ENCODE data around the gene FNIP2. TPM values are rescaled to one million over a fixed set of nuclear protein-coding genes. Genes with fewer than 3 reads are reported as not detected.
"Not testable (repeated sequence)": the region's sequence is repeated elsewhere in the genome, so short reads cannot be mapped to it uniquely, and the experiment has no call there.

FNIP2 gene
- total RNA-seq, 1 donor from 2014 or later = 19.1 TPM

DNA sequence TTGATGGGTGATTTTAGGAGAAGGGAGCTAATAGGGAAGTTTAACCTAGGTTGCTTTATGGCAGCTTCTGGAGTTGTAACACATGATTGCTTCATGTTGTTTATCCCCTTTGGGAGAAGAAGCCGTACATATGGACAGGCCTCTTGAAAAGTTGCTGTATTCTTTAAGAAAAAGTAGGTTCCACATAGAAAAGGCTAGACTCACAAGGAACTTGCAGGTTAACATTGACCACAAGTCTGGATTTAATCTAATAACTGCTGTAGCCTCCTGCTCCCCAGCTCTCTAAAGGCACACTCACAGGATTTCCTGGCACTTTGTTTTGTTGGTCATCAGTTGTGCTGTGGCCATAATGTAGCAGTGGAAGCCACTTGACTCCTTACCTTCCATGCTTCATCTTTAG lies 19.7 kb downstream of the FNIP2 start:
- DNase-seq = no peak
- intact Hi-C loops (cut with micrococcal nuclease) = no loop called here
- Mint-ChIP-seq H3K27me3 (no peaks in the 10 kb centered on the region), H3K4me1 (peaks cover 15% of the 10 kb centered on the region), H3K27ac (no peak overlapping the region), H3K9me3 (no peaks in the 10 kb centered on the region), H3K36me3 (ENCODE audit: low read depth) (no peaks in the 10 kb centered on the region), H3K4me3 (no peak overlapping the region)

- H3K36me3 Mint-ChIP-seq (ENCODE audit: low read depth) = no peaks in the 10 kb centered on the region
- no peak overlapping the region for H3K4me3 Mint-ChIP-seq
- no peak for DNase-seq
- H3K9me3 Mint-ChIP-seq = no peaks in the 10 kb centered on the region
- H3K4me1 Mint-ChIP-seq = peaks cover 11% of the 10 kb centered on the region
- H3K27ac Mint-ChIP-seq = no peak overlapping the region
- intact Hi-C loops (cut with micrococcal nuclease) = no loop called here
- H3K27me3 Mint-ChIP-seq = no peaks in the 10 kb centered on the region
These were observed 21.0 kb downstream of the FNIP2 start for GRCh38 chr4:158789853-158790252.

GRCh38 chr4:158793021-158793420 lies 24.2 kb downstream of the FNIP2 start:
- Mint-ChIP-seq H3K9me3 (no peaks in the 10 kb centered on the region), H3K4me3 (no peak overlapping the region), H3K36me3 (ENCODE audit: low read depth) (no peaks in the 10 kb centered on the region), H3K27ac (no peak overlapping the region), H3K27me3 (no peaks in the 10 kb centered on the region), H3K4me1 (peaks cover 9% of the 10 kb centered on the region)
- no peak for DNase-seq
- intact Hi-C loops (cut with micrococcal nuclease) = no loop called here

DNA sequence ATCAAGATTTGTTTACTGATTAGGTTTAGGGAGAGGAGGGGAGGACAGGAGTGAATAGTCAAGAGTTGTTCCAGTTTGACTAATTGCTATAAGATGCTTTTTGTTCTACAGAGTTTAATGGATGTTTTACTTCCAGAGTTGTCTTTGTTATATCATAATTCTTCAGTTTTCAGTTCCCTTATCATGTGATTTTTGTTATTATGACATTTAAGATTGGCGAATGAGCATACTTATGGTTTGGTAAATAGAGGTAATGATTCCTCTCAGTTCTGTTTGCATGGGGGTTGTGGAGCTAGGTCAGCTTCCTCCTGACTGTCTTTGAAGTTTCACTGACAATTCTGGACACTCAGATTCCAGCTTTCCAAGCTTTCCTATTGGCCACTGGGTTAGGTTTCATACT lies 24.6 kb downstream of the FNIP2 start:
- H3K9me3 Mint-ChIP-seq; H3K4me1 Mint-ChIP-seq; H3K4me3 Mint-ChIP-seq; DNase-seq; H3K36me3 Mint-ChIP-seq (ENCODE audit: low read depth); intact Hi-C loops (cut with micrococcal nuclease); H3K27me3 Mint-ChIP-seq: not testable (repeated sequence)
- peak overlapping the region; percentile 41 for H3K27ac Mint-ChIP-seq

- no peak overlapping the region for H3K4me3 Mint-ChIP-seq
- intact Hi-C loops (cut with micrococcal nuclease) = no loop called here
- H3K27ac Mint-ChIP-seq = no peak overlapping the region
- H3K27me3 Mint-ChIP-seq = no peaks in the 10 kb centered on the region
- H3K9me3 Mint-ChIP-seq = no peaks in the 10 kb centered on the region
- no peak for DNase-seq
- H3K36me3 Mint-ChIP-seq (ENCODE audit: low read depth) = no peaks in the 10 kb centered on the region
- peaks cover 9% of the 10 kb centered on the region for H3K4me1 Mint-ChIP-seq
These were observed 27.7 kb downstream of the FNIP2 start for GRCh38 chr4:158796370-158797140.

GRCh38 chr4:158798062-158798461 lies 29.2 kb downstream of the FNIP2 start:
- Mint-ChIP-seq H3K27ac (no peak overlapping the region), H3K27me3 (no peaks in the 10 kb centered on the region), H3K36me3 (ENCODE audit: low read depth) (no peaks in the 10 kb centered on the region), H3K9me3 (no peaks in the 10 kb centered on the region), H3K4me1 (peaks cover 5% of the 10 kb centered on the region), H3K4me3 (no peak overlapping the region)
- intact Hi-C loops (cut with micrococcal nuclease) = no loop called here
- DNase-seq = no peak

GRCh38 chr4:158799013-158799770 lies 30.4 kb downstream of the FNIP2 start:
- Mint-ChIP-seq H3K4me1 (peaks cover 7% of the 10 kb centered on the region), H3K9me3 (no peaks in the 10 kb centered on the region), H3K27ac (no peak overlapping the region), H3K4me3 (no peak overlapping the region), H3K27me3 (no peaks in the 10 kb centered on the region), H3K36me3 (ENCODE audit: low read depth) (no peaks in the 10 kb centered on the region)
- intact Hi-C loops (cut with micrococcal nuclease) = no loop called here
- DNase-seq = no peak

GRCh38 chr4:158799856-158800255 lies 31.0 kb downstream of the FNIP2 start:
- Mint-ChIP-seq H3K36me3 (ENCODE audit: low read depth) (no peaks in the 10 kb centered on the region), H3K4me1 (peaks cover 10% of the 10 kb centered on the region), H3K27me3 (no peaks in the 10 kb centered on the region), H3K9me3 (no peaks in the 10 kb centered on the region), H3K4me3 (no peak overlapping the region), H3K27ac (no peak overlapping the region)
- DNase-seq = no peak
- intact Hi-C loops (cut with micrococcal nuclease) = no loop called here

- intact Hi-C loops (cut with micrococcal nuclease) = no loop called here
- no peak overlapping the region for H3K4me3 Mint-ChIP-seq
- H3K4me1 Mint-ChIP-seq = peaks cover 14% of the 10 kb centered on the region
- H3K36me3 Mint-ChIP-seq (ENCODE audit: low read depth) = no peaks in the 10 kb centered on the region
- no peaks in the 10 kb centered on the region for H3K27me3 Mint-ChIP-seq
- no peak overlapping the region for H3K27ac Mint-ChIP-seq
- H3K9me3 Mint-ChIP-seq = no peaks in the 10 kb centered on the region
- no peak for DNase-seq
These were observed 32.2 kb downstream of the FNIP2 start for GRCh38 chr4:158801066-158801465.

- intact Hi-C loops (cut with micrococcal nuclease) = no loop called here
- H3K4me3 Mint-ChIP-seq = no peak overlapping the region
- no peaks in the 10 kb centered on the region for H3K36me3 Mint-ChIP-seq (ENCODE audit: low read depth)
- no peak overlapping the region for H3K27ac Mint-ChIP-seq
- H3K27me3 Mint-ChIP-seq = no peaks in the 10 kb centered on the region
- H3K4me1 Mint-ChIP-seq = peaks cover 14% of the 10 kb centered on the region
- no peak for DNase-seq
- no peaks in the 10 kb centered on the region for H3K9me3 Mint-ChIP-seq
These were observed 32.9 kb downstream of the FNIP2 start for GRCh38 chr4:158801677-158802076.

DNA sequence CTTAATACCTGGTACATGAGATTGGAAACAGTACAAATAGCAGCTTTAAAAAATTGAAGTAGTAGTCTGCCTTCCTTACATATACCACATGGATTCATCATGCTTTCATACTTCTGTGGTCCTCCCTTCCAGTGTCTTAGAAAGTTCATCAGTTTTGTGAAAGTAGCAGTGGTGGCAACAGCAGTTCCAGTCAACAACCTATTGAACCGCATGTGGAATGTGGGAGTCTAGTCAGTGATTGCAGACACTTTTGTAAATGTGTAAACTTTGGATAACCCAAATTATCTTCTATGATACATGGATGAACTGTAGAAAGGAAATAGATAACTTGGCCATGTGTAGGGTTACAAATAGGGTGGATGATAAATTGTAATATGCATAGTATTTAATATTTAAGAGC lies 34.1 kb downstream of the FNIP2 start:
- Mint-ChIP-seq H3K27me3 (no peaks in the 10 kb centered on the region), H3K27ac (no peak overlapping the region), H3K4me1 (peaks cover 14% of the 10 kb centered on the region), H3K4me3 (no peak overlapping the region), H3K9me3 (no peaks in the 10 kb centered on the region), H3K36me3 (ENCODE audit: low read depth) (no peaks in the 10 kb centered on the region)
- no peak for DNase-seq
- intact Hi-C loops (cut with micrococcal nuclease) = no loop called here

DNA sequence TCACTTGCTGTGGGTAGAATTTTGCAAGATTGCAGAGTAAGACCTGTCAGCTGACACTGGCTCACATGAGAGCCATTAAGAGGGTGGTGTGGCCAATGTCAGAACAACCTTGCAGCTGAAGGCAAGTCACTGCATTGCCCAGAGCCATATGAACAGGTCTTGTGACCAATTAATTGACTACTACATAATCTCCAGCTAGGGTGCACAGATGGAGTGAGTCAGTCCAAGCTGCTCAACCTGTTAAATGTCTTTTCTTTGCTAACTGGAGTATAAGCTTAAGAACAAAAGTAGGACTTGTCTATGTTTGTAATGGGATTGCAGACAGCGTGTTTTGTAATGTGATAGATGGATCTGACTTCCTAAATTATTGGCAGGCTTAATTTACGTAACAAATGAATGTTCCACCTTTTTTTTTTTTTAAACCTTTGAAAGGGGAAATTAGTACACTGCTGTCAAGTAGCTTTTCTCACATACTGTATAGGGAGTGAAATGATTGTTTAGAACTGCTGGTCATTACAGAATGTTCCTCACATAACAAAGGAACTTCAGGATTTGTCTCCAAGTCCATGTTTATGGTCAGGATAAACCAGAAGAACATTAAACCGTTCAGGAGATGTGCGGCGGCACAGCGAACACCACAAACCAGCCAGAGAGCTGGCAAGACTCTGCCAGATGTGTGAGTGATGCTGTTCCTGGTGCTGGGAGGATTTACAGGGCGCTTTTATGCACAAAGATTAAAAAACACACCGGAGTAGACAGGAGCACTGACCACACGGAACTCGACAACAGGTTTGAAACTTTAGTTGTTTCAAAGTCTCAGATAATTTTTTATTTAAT lies 37.0 kb downstream of the FNIP2 start:
- DNase-seq = no peak
- peaks cover 4% of the 10 kb centered on the region for H3K9me3 Mint-ChIP-seq
- H3K36me3 Mint-ChIP-seq (ENCODE audit: low read depth) = peaks cover 5% of the 10 kb centered on the region
- H3K4me3 Mint-ChIP-seq = no peak overlapping the region
- peaks cover 35% of the 10 kb centered on the region for H3K4me1 Mint-ChIP-seq
- H3K27me3 Mint-ChIP-seq = no peaks in the 10 kb centered on the region
- intact Hi-C loops (cut with micrococcal nuclease) = no loop called here
- H3K27ac Mint-ChIP-seq = no peak overlapping the region

DNA sequence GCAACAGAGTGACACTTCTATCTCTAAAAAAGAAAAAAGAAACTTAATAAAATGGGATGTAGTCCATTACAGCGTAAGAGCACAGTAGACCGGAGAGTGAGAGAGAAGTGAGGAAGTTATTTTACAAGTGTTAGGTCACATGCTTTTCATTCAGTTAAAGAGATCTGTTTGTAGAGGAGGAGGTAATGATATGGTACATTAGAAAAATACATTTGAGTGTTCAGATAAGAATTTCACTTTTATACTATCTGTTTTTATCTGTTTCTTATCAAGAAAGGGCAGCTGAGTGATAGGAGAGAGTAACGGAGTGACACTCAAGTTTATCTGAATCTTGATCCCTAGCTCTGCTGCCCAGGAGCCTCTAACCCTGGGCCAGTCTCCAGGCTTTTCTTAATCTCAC lies 38.9 kb downstream of the FNIP2 start:
- no peak for DNase-seq
- H3K4me1 Mint-ChIP-seq = peaks cover 46% of the 10 kb centered on the region
- H3K9me3 Mint-ChIP-seq = peaks cover 4% of the 10 kb centered on the region
- H3K27me3 Mint-ChIP-seq = no peaks in the 10 kb centered on the region
- H3K36me3 Mint-ChIP-seq (ENCODE audit: low read depth) = peaks cover 6% of the 10 kb centered on the region
- intact Hi-C loops (cut with micrococcal nuclease) = loop anchor here (2.0 kb wide), 3 partner anchors 19 to 39 kb away; partner anchors contain the start of gene FNIP2
- no peak overlapping the region for H3K4me3 Mint-ChIP-seq
- H3K27ac Mint-ChIP-seq = no peak overlapping the region

DNA sequence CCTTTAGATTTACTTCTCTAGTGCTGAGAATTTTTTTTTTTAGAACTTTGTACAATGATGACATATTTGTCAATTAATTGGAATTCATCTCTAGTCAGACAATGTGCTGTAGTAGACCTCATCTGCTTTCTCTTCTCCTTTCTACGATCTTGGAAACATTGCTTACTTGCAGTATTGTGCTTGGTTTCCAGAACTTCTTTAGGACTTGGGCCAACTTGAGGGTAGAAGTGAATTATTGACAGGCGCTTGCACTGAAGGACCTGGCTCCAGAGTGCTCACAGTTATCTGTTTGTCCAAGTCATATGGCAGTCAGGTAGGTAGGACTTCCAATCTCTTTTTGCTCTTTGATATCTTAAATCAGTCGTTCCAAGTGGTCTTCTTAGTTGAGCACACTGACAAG lies 39.6 kb downstream of the FNIP2 start:
- peaks cover 47% of the 10 kb centered on the region for H3K4me1 Mint-ChIP-seq
- intact Hi-C loops (cut with micrococcal nuclease) = loop anchor here (2.0 kb wide), 3 partner anchors 18 to 40 kb away; partner anchors contain the start of gene FNIP2
- peaks cover 4% of the 10 kb centered on the region for H3K9me3 Mint-ChIP-seq
- no peak overlapping the region for H3K4me3 Mint-ChIP-seq
- DNase-seq = no peak
- peak overlapping the region; percentile 32 for H3K27ac Mint-ChIP-seq
- H3K27me3 Mint-ChIP-seq = no peaks in the 10 kb centered on the region
- H3K36me3 Mint-ChIP-seq (ENCODE audit: low read depth) = peaks cover 8% of the 10 kb centered on the region
